NCI-H2227 treated with DMSO at 0.1 percent for 48 hours (cell line): Measurements from ENCODE around the gene ISY1.
"Not testable (repeated sequence)": the region's sequence is repeated elsewhere in the genome, so short reads cannot be mapped to it uniquely, and the experiment has no call there.

Experiments
- DNase-seq: peaks from one replicate; lab custom pipeline; 2025; lab: John Stamatoyannopoulos, UW

The ISY1 gene

GRCh38 chr3:129120254-129121004, 40.4 kb downstream of the ISY1 start:
- DNase-seq, result no peak

GRCh38 chr3:129119365-129120100, 41.3 kb downstream of the ISY1 start:
- DNase-seq, result peak; percentile 1

GRCh38 chr3:129118745-129119144, 42.1 kb downstream of the ISY1 start:
- no peak for DNase-seq

GRCh38 chr3:129117134-129117533, 43.7 kb downstream of the ISY1 start:
- DNase-seq, result no peak

- no peak for DNase-seq
Observed at GRCh38 chr3:129116482-129116946, 44.3 kb downstream of the ISY1 start.

- DNase-seq, result no peak
Observed at GRCh38 chr3:129114455-129114854, 46.4 kb downstream of the ISY1 start.

- DNase-seq, result no peak
Observed at GRCh38 chr3:129112308-129113052, 48.4 kb downstream of the ISY1 start.

- not testable (repeated sequence) for DNase-seq
Observed at GRCh38 chr3:129111076-129111780, 49.6 kb downstream of the ISY1 start.

- no peak for DNase-seq
Observed at GRCh38 chr3:129107793-129108192, 53.1 kb downstream of the ISY1 start.

GRCh38 chr3:129106866-129107565, 53.8 kb downstream of the ISY1 start:
- DNase-seq, result no peak

- no peak for DNase-seq
Observed at GRCh38 chr3:129106320-129106719, 54.5 kb downstream of the ISY1 start.

- no peak for DNase-seq
Observed at GRCh38 chr3:129105862-129106261, 55.0 kb downstream of the ISY1 start.

GRCh38 chr3:129104498-129105079, 56.3 kb downstream of the ISY1 start:
- DNase-seq, result no peak

GRCh38 chr3:129104051-129104450, 56.8 kb downstream of the ISY1 start:
- no peak for DNase-seq

GRCh38 chr3:129103296-129103695, 57.6 kb downstream of the ISY1 start:
- DNase-seq, result no peak

- DNase-seq, result no peak
Observed at GRCh38 chr3:129101370-129102138, 59.3 kb downstream of the ISY1 start.

GRCh38 chr3:129100274-129100673, 60.6 kb downstream of the ISY1 start:
- DNase-seq, result no peak

GRCh38 chr3:129095285-129095684, 65.6 kb downstream of the ISY1 start:
- DNase-seq, result no peak

- not testable (repeated sequence) for DNase-seq
Observed at GRCh38 chr3:129088312-129088711, 72.6 kb downstream of the ISY1 start.

- not testable (repeated sequence) for DNase-seq
Observed at GRCh38 chr3:129087904-129088303, 73.0 kb downstream of the ISY1 start.
